Activated CD4-positive, alpha-beta T cell treated with anti-CD3 and anti-CD28 coated beads for 4 hours (primary cell): ENCODE measurements around the gene C1QTNF3.

Experiments
- DNase-seq, 2 donors: peaks; one replicate each; pipeline ENCODE4 v3.0.0-alpha.2; 2020

C1QTNF3 gene

GRCh38 chr5:33994845-33995244 is 48.2 kb downstream of the C1QTNF3 start:
- DNase-seq, result no peak

- DNase-seq, result no peak
Observed at GRCh38 chr5:33992864-33993263, 50.1 kb downstream of the C1QTNF3 start.

- no peak for DNase-seq
Observed at GRCh38 chr5:33985447-33985846, 57.6 kb downstream of the C1QTNF3 start.

DNA sequence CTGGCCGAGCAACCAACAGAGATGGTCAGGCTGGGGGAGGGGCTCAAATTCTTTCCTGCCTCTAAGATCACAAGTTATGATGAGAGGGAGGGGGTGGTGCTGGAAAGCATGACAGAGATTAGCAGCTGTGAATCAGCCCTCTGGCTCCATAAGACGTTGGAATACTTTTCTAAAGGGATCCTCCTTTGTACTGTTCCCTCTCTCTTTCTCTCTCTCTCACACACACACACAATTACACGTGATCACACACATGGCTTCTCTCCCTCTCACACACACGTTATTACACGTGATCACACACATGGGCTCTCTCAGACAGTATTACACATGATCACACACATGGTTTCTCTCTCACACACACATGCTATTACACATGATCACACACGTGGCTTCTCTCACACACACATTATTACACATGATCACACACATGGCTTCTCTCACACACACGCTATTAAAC is 58.3 kb downstream of the C1QTNF3 start, which contains the start of gene SLC45A2:
Gene SLC45A2 (minus strand): TSS at position 23 of the 454 bp plus-strand sequence. CDS start 110 bp downstream, outside the sequence.
- no peak for DNase-seq

GRCh38 chr5:33984178-33984577 is 58.8 kb downstream of the C1QTNF3 start:
- DNase-seq, result no peak

DNA sequence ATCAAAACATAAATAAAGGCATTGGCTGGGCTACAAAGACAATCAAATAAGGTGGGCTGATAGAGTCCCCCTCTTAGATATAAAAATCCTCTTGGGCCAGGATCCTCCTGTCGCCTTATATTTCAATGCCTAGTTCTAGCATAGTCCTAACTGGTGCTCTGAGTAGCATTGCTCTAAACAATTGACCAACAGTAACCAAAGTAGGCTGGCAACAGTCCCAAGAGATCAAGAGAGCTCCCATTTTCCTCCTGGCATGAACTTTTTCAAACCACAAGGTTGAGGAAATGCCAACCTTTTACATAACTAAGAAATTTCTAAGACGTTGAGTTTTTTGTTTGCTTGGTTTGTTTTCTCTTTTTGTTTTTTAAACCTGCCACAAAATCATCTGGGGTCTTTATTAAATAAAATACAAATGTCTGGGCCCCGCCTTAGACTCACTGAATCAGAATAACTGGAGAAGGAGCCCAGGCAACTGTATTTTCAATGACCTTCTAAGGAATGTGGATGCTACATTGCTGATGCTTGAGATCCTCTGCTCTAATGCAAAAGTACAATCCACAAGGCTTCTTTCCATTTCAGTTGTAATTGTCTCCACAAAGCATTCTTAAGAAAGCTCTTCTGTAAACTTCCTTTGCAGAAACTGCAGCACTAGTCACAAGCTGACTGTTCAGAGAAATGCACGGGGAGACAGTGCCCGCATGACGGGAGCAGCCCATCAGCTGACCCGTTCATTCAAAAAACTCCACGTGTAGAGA is 61.4 kb downstream of the C1QTNF3 start:
- no peak for DNase-seq

- no peak for DNase-seq
Observed at GRCh38 chr5:33980030-33980429, 63.0 kb downstream of the C1QTNF3 start.

DNA sequence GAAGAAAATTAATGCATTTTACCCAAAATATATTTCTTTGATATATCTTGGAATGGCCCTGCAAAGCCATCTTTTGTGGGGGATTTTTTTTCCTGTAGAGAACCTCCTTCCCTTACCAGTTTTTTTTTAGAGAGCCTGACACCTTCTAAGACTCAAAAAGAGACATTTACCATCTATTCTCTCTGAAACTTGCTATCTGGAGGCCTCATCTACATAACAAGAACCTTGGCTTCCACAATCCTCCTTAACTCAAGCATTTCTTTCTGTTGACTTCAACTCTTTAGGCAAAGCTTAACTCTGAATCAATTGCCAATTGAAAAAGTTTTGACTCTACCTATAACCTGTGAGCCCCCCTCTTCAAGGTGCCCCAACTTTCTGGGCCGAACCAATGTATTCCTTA is 64.7 kb downstream of the C1QTNF3 start:
- no peak for DNase-seq

GRCh38 chr5:33976307-33976706 is 66.7 kb downstream of the C1QTNF3 start:
- DNase-seq, result no peak

DNA sequence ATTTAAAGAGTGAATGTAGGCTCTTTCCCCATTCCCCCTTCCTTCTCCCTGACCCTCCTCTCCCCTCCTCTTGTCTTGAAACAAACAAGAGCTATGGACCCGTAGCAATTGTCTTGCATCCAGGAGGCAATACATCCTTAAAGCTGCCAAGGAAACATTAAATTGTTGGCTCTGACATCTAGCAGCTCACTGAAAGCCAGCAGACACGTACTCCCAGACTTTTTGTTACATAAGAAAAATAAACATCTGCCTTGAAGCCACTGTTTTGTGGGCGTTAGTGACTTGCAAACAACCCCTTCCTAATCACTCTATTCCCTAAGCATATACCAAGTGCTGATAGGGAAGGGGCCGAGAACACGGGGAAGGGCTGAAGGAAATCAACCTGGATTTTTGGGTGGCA is 67.2 kb downstream of the C1QTNF3 start:
- DNase-seq, result no peak

DNA sequence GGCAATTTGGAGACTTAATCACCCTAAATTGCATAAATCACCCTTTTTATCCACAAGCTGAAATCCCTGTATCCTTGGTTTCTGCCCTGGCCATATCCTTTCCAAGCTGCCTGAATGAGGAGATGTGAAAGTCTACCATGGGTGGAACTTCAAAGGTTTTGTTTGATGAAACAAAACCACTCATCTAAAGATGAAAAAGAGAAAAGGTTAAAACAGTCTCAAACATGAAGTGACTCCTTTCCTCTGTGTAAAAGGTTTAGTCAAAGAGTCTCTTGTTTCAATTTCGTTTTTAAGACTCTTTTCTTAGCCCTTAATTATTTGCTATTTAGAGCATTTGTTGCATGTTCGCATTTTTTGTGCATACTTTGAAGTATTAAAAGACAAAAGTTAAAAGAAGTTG is 69.7 kb downstream of the C1QTNF3 start:
- DNase-seq, result no peak

DNA sequence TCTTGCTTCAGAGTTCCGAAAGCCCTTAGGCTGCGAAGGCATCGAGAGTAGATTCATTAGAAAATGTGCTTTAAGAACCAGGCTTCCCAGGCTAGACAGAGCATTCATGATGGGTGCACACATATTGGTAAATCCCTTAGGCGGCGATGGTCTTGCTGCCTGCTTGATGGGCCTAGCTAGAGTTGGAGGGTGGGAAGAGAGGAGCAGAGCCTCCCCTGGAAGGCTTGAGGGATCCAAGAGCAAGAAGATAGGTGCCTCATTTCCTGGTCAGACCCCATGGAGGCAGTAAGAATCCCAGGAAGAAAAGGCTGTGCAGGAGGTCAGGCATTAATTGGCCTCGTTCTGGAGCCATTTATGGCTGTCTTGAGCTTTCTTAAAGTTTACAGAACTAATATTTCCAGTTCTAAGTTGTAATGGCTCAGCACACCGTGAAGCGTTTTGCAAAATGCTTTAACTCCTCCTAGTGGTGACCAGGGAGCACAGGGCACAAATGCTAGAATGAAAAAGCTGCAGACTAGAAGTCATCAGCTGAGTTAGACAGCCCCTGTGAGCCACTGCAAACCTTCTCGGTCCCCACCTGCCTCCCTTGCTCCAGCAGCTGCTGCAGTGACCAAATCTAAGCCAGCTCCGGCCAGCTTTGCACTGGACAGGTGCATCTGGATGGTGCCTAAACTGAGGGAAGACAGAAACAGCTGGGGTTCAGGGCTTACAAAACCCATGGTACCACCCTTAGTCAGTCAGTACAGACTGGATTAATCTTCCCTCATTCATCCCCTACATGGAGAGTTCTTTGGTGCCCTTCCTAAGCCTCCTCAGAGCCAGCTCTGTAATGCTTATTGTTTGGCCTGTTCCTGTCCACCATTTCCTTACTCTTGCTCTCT is 73.2 kb downstream of the C1QTNF3 start:
- DNase-seq, result peak in 1 of 2 donors; percentile 8

- no peak for DNase-seq
Observed at GRCh38 chr5:33968211-33969005, 74.6 kb downstream of the C1QTNF3 start.
